ENCODE results near the gene ETFB. TPM values are rescaled to one million over a fixed set of nuclear protein-coding genes. Genes with fewer than 3 reads are reported as not detected.

The ETFB gene
- total RNA-seq, 1 experiment from 2014 or later: 140 TPM

DNA sequence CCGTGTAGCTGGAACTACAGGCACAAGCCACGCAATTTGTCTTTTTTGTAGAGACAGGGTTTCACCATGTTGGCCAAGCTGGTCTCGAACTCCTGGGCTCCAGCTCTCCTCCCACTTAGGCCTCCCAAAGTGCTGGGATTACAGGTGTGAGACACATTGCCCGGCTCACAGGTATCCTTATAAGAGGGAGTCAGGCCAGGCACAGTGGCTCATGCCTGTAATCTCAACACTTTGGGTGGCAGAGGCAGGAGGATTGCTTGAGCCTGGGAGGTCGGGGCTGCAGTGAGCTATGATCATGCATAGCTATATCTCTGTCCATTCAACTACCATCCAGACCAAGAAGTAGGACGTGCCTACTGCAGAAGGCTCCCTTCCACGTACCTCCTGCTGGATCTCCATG is 64.9 kb downstream of the ETFB start:
- Histone ChIP-seq H3K4me2 (ENCODE audit: low read length) (no peak overlapping the region), H3K4me1 (ENCODE audit: control insufficient read depth in 1 of 2, insufficient read depth in 2 of 2, low read length in 2 of 2) (no peaks in the 10 kb centered on the region), H3K9ac (ENCODE audit: low read length) (no peak overlapping the region), H3K27me3 (ENCODE audit: insufficient read depth, low read length) (no peaks in the 10 kb centered on the region), H3K9me3 (ENCODE audit: control insufficient read depth in 1 of 2, insufficient read depth in 1 of 2, low read depth in 1 of 2, low read length in 2 of 2) (peaks cover 5 to 14% of the 10 kb centered on the region in 2 experiments; a peak in 2 of 4 replicates), H3K4me3 (replicated peaks in 1 of 2; ENCODE audit: low read depth in 1 of 2, low read length in 2 of 2) (no peak overlapping the region), H3K79me2 (ENCODE audit: insufficient read depth, low read length) (no peaks in the 10 kb centered on the region), H3K9me2 (ENCODE audit: insufficient read depth) (no peaks in the 10 kb centered on the region), H2AFZ (ENCODE audit: low read depth, low read length, poor library complexity, severe bottlenecking) (no peak overlapping the region), H3K36me3 (ENCODE audit: control insufficient read depth in 1 of 2, insufficient read depth in 2 of 2, low read length in 2 of 2) (no peaks in the 10 kb centered on the region), H3K27ac (ENCODE audit: low read depth, low read length) (no peak overlapping the region), H4K20me1 (ENCODE audit: insufficient read depth) (no peaks in the 10 kb centered on the region)
- ChIA-PET RAD21 (ENCODE audit: low non-redundant PET in 1 of 2, low total read pairs in 2 of 2, uncharacterized antibody in 2 of 2, unreplicated experiment in 2 of 2) (no interaction called here), POLR2A (no interaction called here), CTCF (no interaction called here)
- TF ChIP-seq, protein P1, sequence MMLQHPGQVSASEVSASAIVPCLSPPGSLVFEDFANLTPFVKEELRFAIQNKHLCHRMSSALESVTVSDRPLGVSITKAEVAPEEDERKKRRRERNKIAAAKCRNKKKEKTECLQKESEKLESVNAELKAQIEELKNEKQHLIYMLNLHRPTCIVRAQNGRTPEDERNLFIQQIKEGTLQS (IDR thresholded peaks at IDR 0.05): no peak
- TF ChIP-seq POLR2AphosphoS5 (IDR thresholded peaks at IDR 0.05; ENCODE audit: low read depth, low read length) (no peak), POLR2A (IDR thresholded peaks at IDR 0.05; ENCODE audit: borderline replicate concordance, extremely low read depth, insufficient read depth, insufficient read length) (no peak), SP1 (IDR thresholded peaks at IDR 0.05; ENCODE audit: low read depth) (no peak), CEBPB (IDR thresholded peaks at IDR 0.05; ENCODE audit: low read depth) (no peak), RAD21 (IDR thresholded peaks at IDR 0.05; ENCODE audit: low read depth) (no peak), CBX3 (IDR thresholded peaks at IDR 0.05; ENCODE audit: low read depth) (no peak), EZH2phosphoT487 (IDR thresholded peaks at IDR 0.05; ENCODE audit: borderline replicate concordance) (no peak)
- TF ChIP-seq, protein P2, sequence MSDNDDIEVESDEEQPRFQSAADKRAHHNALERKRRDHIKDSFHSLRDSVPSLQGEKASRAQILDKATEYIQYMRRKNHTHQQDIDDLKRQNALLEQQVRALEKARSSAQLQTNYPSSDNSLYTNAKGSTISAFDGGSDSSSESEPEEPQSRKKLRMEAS (IDR thresholded peaks at IDR 0.05): no peak
- TF ChIP-seq, protein P3, sequence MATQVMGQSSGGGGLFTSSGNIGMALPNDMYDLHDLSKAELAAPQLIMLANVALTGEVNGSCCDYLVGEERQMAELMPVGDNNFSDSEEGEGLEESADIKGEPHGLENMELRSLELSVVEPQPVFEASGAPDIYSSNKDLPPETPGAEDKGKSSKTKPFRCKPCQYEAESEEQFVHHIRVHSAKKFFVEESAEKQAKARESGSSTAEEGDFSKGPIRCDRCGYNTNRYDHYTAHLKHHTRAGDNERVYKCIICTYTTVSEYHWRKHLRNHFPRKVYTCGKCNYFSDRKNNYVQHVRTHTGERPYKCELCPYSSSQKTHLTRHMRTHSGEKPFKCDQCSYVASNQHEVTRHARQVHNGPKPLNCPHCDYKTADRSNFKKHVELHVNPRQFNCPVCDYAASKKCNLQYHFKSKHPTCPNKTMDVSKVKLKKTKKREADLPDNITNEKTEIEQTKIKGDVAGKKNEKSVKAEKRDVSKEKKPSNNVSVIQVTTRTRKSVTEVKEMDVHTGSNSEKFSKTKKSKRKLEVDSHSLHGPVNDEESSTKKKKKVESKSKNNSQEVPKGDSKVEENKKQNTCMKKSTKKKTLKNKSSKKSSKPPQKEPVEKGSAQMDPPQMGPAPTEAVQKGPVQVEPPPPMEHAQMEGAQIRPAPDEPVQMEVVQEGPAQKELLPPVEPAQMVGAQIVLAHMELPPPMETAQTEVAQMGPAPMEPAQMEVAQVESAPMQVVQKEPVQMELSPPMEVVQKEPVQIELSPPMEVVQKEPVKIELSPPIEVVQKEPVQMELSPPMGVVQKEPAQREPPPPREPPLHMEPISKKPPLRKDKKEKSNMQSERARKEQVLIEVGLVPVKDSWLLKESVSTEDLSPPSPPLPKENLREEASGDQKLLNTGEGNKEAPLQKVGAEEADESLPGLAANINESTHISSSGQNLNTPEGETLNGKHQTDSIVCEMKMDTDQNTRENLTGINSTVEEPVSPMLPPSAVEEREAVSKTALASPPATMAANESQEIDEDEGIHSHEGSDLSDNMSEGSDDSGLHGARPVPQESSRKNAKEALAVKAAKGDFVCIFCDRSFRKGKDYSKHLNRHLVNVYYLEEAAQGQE (IDR thresholded peaks at IDR 0.05; ENCODE audit: low read depth): no peak
- DNase-seq (ENCODE audit: low read depth, low spot score): no peak
- intact Hi-C loops (cut with micrococcal nuclease): no loop called here
- ATAC-seq: no peak
- BruUV-seq (replicated peaks): no TSS peak

All from HCT116 (cell line).